NB4 (cell line): ENCODE measurements around the gene ZSCAN20.

ENCODE experiments used
- MYC ChIP-seq: IDR thresholded peaks from 2 replicates; pipeline ENCODE4 v1.6.1; 2011; ENCODE audit warnings: low read depth, low read length
- POLR2A ChIP-seq: IDR thresholded peaks from 2 replicates; pipeline ENCODE4 v1.6.1; 2011; ENCODE audit warnings: mild to moderate bottlenecking; ENCODE audit not compliant: insufficient read length; ENCODE audit errors: extremely low read depth
- TF ChIP-seq, protein P1 (sequence below): IDR thresholded peaks from one replicate; pipeline ENCODE4 v1.5.1; 2012; ENCODE audit warnings: low read depth, low read length
- TF ChIP-seq, protein P2 (sequence below): IDR thresholded peaks from 2 replicates; pipeline ENCODE4 v1.6.1; 2011; ENCODE audit warnings: low read depth, low read length

DNA sequence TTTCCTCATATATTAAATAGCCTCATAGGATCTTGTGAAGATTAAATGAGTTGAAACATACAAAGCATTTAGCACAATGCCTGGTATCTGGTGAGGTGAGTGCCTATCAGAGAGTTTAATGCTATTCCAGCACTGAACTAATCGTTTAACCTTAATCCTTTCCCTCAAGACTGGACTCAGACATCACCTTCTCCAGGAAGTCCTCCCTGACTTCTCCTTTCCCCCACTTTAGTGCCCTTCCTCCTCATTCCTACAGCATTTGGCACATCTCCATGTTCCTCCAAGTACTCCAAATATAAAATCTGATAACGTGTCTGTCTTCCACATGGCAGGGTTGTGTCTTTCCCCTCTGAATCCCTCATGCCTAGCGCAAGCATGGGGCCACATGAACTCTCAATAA, 59.8 kb downstream of the ZSCAN20 start:
- TF ChIP-seq, protein P1, sequence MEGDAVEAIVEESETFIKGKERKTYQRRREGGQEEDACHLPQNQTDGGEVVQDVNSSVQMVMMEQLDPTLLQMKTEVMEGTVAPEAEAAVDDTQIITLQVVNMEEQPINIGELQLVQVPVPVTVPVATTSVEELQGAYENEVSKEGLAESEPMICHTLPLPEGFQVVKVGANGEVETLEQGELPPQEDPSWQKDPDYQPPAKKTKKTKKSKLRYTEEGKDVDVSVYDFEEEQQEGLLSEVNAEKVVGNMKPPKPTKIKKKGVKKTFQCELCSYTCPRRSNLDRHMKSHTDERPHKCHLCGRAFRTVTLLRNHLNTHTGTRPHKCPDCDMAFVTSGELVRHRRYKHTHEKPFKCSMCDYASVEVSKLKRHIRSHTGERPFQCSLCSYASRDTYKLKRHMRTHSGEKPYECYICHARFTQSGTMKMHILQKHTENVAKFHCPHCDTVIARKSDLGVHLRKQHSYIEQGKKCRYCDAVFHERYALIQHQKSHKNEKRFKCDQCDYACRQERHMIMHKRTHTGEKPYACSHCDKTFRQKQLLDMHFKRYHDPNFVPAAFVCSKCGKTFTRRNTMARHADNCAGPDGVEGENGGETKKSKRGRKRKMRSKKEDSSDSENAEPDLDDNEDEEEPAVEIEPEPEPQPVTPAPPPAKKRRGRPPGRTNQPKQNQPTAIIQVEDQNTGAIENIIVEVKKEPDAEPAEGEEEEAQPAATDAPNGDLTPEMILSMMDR: no peak
- TF ChIP-seq POLR2A (no peak), MYC (no peak)
- TF ChIP-seq, protein P2, sequence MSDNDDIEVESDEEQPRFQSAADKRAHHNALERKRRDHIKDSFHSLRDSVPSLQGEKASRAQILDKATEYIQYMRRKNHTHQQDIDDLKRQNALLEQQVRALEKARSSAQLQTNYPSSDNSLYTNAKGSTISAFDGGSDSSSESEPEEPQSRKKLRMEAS: no peak
